Liver (tissue), 9 donors: ENCODE measurements around the gene JPT1. TPM values are rescaled to one million over a fixed set of nuclear protein-coding genes. Genes with fewer than 3 reads are reported as not detected.
A peak's percentile ranks its signal among the peaks of the same experiment; 100 is the strongest.

ENCODE experiments used
- DNase-seq: peaks from one replicate; pipeline ENCODE4 v3.0.0-alpha.2; 2017; ENCODE audit warnings: low spot score
- H3K27ac ChIP-seq, 2 donors: one replicate each; pipeline ENCODE4 v1.7.0; 2013; ENCODE audit warnings: inconsistent platforms in 2 of 2, low read length in 2 of 2, control low read depth in 1 of 2, low read depth in 1 of 2, mild to moderate bottlenecking in 1 of 2
- H3K27me3 ChIP-seq, 4 donors: one replicate each; pipeline versions ENCODE4 v1.6.1 to v1.7.0; 2013; ENCODE audit warnings: low read length in 3 of 4, inconsistent platforms in 1 of 4, mild to moderate bottlenecking in 1 of 4, moderate library complexity in 1 of 4; ENCODE audit not compliant: control insufficient read depth in 4 of 4, insufficient read depth in 4 of 4
- H3K36me3 ChIP-seq, 4 donors: one replicate each; pipeline versions ENCODE4 v1.6.1 to v1.7.0; 2013; ENCODE audit warnings: low read length in 3 of 4, mild to moderate bottlenecking in 3 of 4, low read depth in 1 of 4, moderate library complexity in 1 of 4; ENCODE audit not compliant: control insufficient read depth in 4 of 4, insufficient read depth in 3 of 4
- H3K4me1 ChIP-seq, 4 donors: one replicate each; pipeline versions ENCODE4 v1.6.1 to v1.7.0; 2013; ENCODE audit warnings: low read length in 3 of 4, mild to moderate bottlenecking in 3 of 4, moderate library complexity in 1 of 4; ENCODE audit not compliant: control insufficient read depth in 4 of 4, insufficient read depth in 4 of 4
- H3K4me3 ChIP-seq, 3 donors: one replicate each; pipeline versions ENCODE4 v1.6.1 to v1.7.0; 2013; ENCODE audit warnings: low read length in 3 of 3, control low read depth in 1 of 3, low read depth in 1 of 3, mild to moderate bottlenecking in 1 of 3
- H3K9ac ChIP-seq, 2 donors: one replicate each; pipeline ENCODE4 v1.7.0; 2013; ENCODE audit warnings: low read length in 2 of 2, mild to moderate bottlenecking in 2 of 2, moderate library complexity in 2 of 2, control low read depth in 1 of 2, low read depth in 1 of 2
- H3K9me3 ChIP-seq, 4 donors: one replicate each; pipeline versions ENCODE4 v1.6.1 to v1.7.0; 2013; ENCODE audit warnings: low read length in 3 of 4; ENCODE audit not compliant: control insufficient read depth in 4 of 4
- ATF3 ChIP-seq: IDR thresholded peaks from 2 replicates; pipeline ENCODE4 v1.6.1; 2016; ENCODE audit warnings: antibody characterized with exemption
- CTCF ChIP-seq: fragments of 150-350 bp; IDR thresholded peaks from 2 replicates; pipeline ENCODE4 v1.5.1; 2017; ENCODE audit warnings: improper control_type of control experiment, low read depth, low read length; ENCODE audit not compliant: missing input control
- EGR1 ChIP-seq, 2 donors: IDR thresholded peaks; 2 replicates each; pipeline ENCODE4 v1.6.1; 2016 to 2018; ENCODE audit warnings: antibody characterized with exemption in 2 of 2, low read depth in 2 of 2
- FOXA1 ChIP-seq: IDR thresholded peaks from 2 replicates; pipeline ENCODE4 v1.6.1; 2016; ENCODE audit warnings: antibody characterized with exemption
- FOXA2 ChIP-seq: IDR thresholded peaks from 2 replicates; pipeline ENCODE4 v1.6.1; 2016; ENCODE audit warnings: antibody characterized with exemption
- GABPA ChIP-seq, 2 donors: IDR thresholded peaks in 1 of 2; conservative IDR thresholded peaks in 1 of 2; 2 replicates each; pipeline ENCODE4 v1.6.1; 2016; ENCODE audit warnings: antibody characterized with exemption in 2 of 2, mild to moderate bottlenecking in 1 of 2, moderate library complexity in 1 of 2
- HNF4A ChIP-seq, 2 donors: conservative IDR thresholded peaks; 2 replicates each; pipeline ENCODE4 v1.6.1; 2016; ENCODE audit warnings: antibody characterized with exemption in 2 of 2, mild to moderate bottlenecking in 2 of 2
- HNF4G ChIP-seq: IDR thresholded peaks from 2 replicates; pipeline ENCODE4 v1.6.1; 2016; ENCODE audit warnings: antibody characterized with exemption
- JUND ChIP-seq, 2 donors: IDR thresholded peaks; 2 replicates each; pipeline ENCODE4 v1.6.1; 2016; ENCODE audit warnings: antibody characterized with exemption in 2 of 2
- MAX ChIP-seq: IDR thresholded peaks from 2 replicates; pipeline ENCODE4 v1.6.1; 2016; ENCODE audit warnings: antibody characterized with exemption
- NR2F2 ChIP-seq: IDR thresholded peaks from 2 replicates; pipeline ENCODE4 v1.6.1; 2016; ENCODE audit warnings: antibody characterized with exemption
- RAD21 ChIP-seq, 2 donors: IDR thresholded peaks; 2 replicates each; pipeline ENCODE4 v1.6.1; 2016; ENCODE audit warnings: antibody characterized with exemption in 2 of 2, mild to moderate bottlenecking in 2 of 2
- REST ChIP-seq: IDR thresholded peaks from 2 replicates; pipeline ENCODE4 v1.6.1; 2016; ENCODE audit warnings: antibody characterized with exemption, mild to moderate bottlenecking
- RXRA ChIP-seq, 2 donors: IDR thresholded peaks; 2 replicates each; pipeline ENCODE4 v1.6.1; 2017 to 2018; ENCODE audit warnings: antibody characterized with exemption in 2 of 2, mild to moderate bottlenecking in 1 of 2
- SP1 ChIP-seq: IDR thresholded peaks from 2 replicates; pipeline ENCODE4 v1.6.1; 2018; ENCODE audit warnings: antibody characterized with exemption, mild to moderate bottlenecking
- TAF1 ChIP-seq: conservative IDR thresholded peaks from 2 replicates; pipeline ENCODE4 v1.6.1; 2016; ENCODE audit warnings: antibody characterized with exemption, mild to moderate bottlenecking
- YY1 ChIP-seq: IDR thresholded peaks from 2 replicates; pipeline ENCODE4 v1.6.1; 2016; ENCODE audit warnings: antibody characterized with exemption, mild to moderate bottlenecking
- ZBTB33 ChIP-seq: IDR thresholded peaks from 2 replicates; pipeline ENCODE4 v1.6.1; 2016; ENCODE audit warnings: antibody characterized with exemption
- WGBS: extraction: QIAGEN DNeasy Blood & Tissue Kit; methylation state at CpG from one replicate; pipeline ENCODE4 v1.1.7; 2013; 5-methylcytosine and 5-hydroxymethylcytosine counted together
- polyA plus RNA-seq, 2 donors: library from polyadenylated mRNA; stranded (reverse) in 1 of 2; unstranded in 1 of 2; fragments of 200-250 nt in 1 of 2; fragments of >200 nt in 1 of 2; fragmentation: Nextera tagmentation in 1 of 2; extraction: Ambion mirVana in 1 of 2; gene quantifications; one replicate each; pipeline versions ENCODE4 v1.2.1 to v1.2.3, GENCODE V29; 2013 to 2015
- total RNA-seq, 2 donors: library from RNA; depleted of rRNA; stranded (reverse); fragments of >200 nt; gene quantifications; one replicate each; pipeline ENCODE4 v1.2.3, GENCODE V29; 2014
- donor health status: healthy.
- donor health status: healthy.
- donor health status: healthy.
- donor health status: healthy.
- donor health status: healthy.

The JPT1 gene
- 10 to 100 TPM; 20.5 to 47.8 TPM for total RNA-seq
- 10 to 100 TPM; 41.1 to 46.8 TPM for polyA plus RNA-seq

- peaks cover 0 to 16% (median 7%) of the 10 kb centered on the region in 4 donors for H3K4me1 ChIP-seq
- H3K27me3 ChIP-seq = no peaks in the 10 kb centered on the region
- peak; percentile 95 for DNase-seq
- H3K9me3 ChIP-seq = no peaks in the 10 kb centered on the region
- H3K36me3 ChIP-seq = no peaks in the 10 kb centered on the region
- H3K4me3 ChIP-seq = peak within 1 kb of the TSS; percentile 82 to 84 (median 83)
- TF ChIP-seq JUND (IDR thresholded peaks at IDR 0.05) (no peak), TAF1 (peak; percentile 82), FOXA2 (no peak), RAD21 (IDR thresholded peaks at IDR 0.05) (no peak), FOXA1 (peak; percentile 18), CTCF (no peak), HNF4G (no peak), YY1 (peak; percentile 58), MAX (peak; percentile 52), REST (peak; percentile 57), ZBTB33 (no peak), SP1 (peak; percentile 95), HNF4A (conservative IDR thresholded peaks at IDR 0.05) (peak in 1 of 2 donors; percentile 24), RXRA (IDR thresholded peaks at IDR 0.05) (peak in 1 of 2 donors; percentile 43), NR2F2 (no peak), ATF3 (no peak), GABPA (IDR thresholded peaks at IDR 0.05 in 1 of 2, conservative IDR thresholded peaks at IDR 0.05 in 1 of 2) (peak in 1 of 2 donors; percentile 58), EGR1 (IDR thresholded peaks at IDR 0.05; ENCODE audit: low read depth in 2 of 2) (peak in 1 of 2 donors; percentile 52)
- 2% methylated on average over 67 of the region's 67 CpGs for WGBS
- H3K27ac ChIP-seq = peak within 1 kb of the TSS; percentile 45 to 53
- peak within 1 kb of the TSS in 1 of 2 donors; percentile 57 for H3K9ac ChIP-seq
Observed at GRCh38 chr17:75154195-75155106, at the start of gene JPT1. Gene JPT1 (minus strand): TSS chr17:75154512. CDS start chr17:75154397, 115 bp downstream.
